ENCODE data around the gene HIVEP3.

The HIVEP3 gene

DNA sequence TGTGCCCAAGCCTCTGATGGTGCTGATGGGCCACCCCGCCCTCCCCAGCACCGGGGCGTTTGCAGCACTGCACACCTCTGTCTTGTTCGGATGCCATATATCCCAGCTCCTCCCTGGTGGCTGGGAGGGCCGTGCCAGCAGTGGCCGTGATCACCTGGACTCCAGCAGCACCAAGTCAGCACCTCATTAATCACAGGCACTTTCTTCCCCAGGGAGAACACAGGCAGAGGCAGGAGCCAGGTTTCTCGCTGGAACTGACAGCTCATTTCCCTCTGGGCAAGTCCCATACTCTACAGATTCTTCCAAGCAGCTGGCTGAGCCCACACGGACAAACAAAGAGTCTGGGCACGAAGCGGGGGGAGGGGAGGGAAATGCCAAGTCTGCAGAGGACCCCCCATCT is 292.6 kb downstream of the HIVEP3 start:
- peaks cover 5% of the 10 kb centered on the region for H3K36me3 Mint-ChIP-seq (ENCODE audit: insufficient read depth)
- H3K4me3 Mint-ChIP-seq = no peak overlapping the region
- no peaks in the 10 kb centered on the region for H3K9me3 Mint-ChIP-seq
- H3K4me1 Mint-ChIP-seq = peaks cover 53% of the 10 kb centered on the region
- H3K27ac Mint-ChIP-seq (ENCODE audit: low read depth) = no peak overlapping the region
- no peak for DNase-seq (ENCODE audit: low spot score in 2 of 2)
- no peaks in the 10 kb centered on the region for H3K27me3 Mint-ChIP-seq
- no peak for ATAC-seq (replicated peaks; ENCODE audit: extremely low read depth, poor library complexity, severe bottlenecking)

DNA sequence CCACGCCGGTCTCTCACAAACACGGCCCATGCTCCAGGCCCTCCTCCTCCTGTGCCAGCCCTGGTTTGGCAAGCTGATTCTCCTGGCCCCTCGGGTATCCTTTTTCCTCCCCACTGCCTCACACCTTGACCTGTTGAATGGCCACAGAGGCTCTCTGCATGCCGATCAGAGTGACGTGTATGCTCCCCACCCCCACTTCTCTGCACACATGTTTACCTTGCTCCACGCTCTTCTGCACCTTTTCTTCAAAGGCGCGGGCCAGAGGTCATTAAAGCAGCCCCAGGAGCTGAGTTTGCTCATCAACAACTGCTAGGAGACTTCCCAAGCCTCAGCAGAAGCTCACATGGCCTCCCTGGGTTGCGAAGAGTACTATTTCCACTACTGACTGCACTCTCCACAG is 295.0 kb downstream of the HIVEP3 start:
- peak overlapping the region; percentile 16 for H3K4me3 Mint-ChIP-seq
- ATAC-seq (replicated peaks; ENCODE audit: extremely low read depth, poor library complexity, severe bottlenecking) = no peak
- H3K27me3 Mint-ChIP-seq = no peaks in the 10 kb centered on the region
- peaks cover 46% of the 10 kb centered on the region for H3K4me1 Mint-ChIP-seq
- peak overlapping the region; percentile 70 for H3K27ac Mint-ChIP-seq (ENCODE audit: low read depth)
- peaks cover 4% of the 10 kb centered on the region for H3K36me3 Mint-ChIP-seq (ENCODE audit: insufficient read depth)
- no peak for DNase-seq (ENCODE audit: low spot score in 2 of 2)
- no peaks in the 10 kb centered on the region for H3K9me3 Mint-ChIP-seq

DNA sequence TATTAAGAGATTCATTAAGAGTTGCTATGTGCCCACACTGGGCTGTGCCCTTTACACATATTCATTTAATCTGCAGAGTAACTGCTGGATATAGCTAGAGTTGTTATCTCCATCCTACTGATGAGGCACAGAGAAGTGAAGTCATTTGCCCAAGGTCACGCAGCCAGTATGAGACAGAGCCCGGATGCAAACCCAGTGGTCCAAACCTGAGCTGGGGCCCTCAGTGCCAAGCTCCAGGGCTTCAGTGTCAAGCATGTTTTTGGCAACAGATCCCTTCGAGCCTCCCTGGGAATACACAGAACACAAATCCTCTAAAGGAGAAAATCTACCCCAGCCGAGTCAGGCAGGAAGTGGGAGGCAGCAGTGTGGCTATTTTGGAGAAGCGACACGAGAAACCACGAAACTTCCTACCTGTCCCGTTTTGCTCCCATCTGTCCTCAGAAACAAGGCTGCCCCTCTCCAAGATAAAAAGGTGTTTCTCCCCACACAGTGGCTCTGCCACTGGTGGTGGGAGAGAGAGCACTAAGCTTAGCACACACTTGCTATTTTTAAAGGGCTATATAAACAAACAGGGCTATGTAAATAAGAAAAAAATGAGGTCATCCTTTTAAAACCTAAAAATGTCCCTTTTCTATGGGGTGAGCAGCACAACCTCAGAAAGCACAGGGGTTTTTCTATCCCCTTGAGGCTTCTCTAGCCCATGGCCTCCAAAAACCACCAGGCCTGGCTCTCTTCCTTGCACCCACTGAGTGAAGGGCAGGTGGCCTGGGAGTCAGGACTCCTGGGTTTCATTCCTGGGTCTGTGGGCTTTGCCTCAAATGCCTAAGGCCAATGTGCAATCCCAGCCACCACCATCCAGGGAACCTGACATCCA is 295.6 kb downstream of the HIVEP3 start:
- Mint-ChIP-seq H3K27me3 (no peaks in the 10 kb centered on the region), H3K27ac (ENCODE audit: low read depth) (peak overlapping the region; percentile 70), H3K9me3 (no peaks in the 10 kb centered on the region), H3K4me3 (no peak overlapping the region), H3K36me3 (ENCODE audit: insufficient read depth) (peaks cover 4% of the 10 kb centered on the region), H3K4me1 (peaks cover 44% of the 10 kb centered on the region)
- no peak for ATAC-seq (replicated peaks; ENCODE audit: extremely low read depth, poor library complexity, severe bottlenecking)
- no peak for DNase-seq (ENCODE audit: low spot score in 2 of 2)

DNA sequence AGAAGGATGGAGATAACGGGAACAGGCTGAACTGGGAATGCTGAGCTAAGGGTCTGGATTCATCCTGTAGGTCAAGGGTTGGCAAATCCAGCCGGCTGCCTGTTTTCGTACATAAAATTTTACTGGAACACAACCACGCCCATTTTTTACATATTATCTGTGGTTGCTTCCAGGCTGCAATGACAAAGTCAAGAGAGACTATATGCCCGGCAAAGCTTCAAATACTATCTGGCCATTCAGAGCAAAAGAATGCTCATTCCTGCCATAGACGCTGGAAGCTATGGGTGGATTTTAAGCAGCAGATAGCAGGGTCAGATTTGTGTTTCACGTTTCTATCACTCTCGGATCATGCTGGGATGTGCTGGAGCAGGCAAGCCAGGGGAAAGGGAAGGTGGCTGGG is 296.3 kb downstream of the HIVEP3 start:
- H3K9me3 Mint-ChIP-seq = no peaks in the 10 kb centered on the region
- H3K27me3 Mint-ChIP-seq = no peaks in the 10 kb centered on the region
- H3K4me3 Mint-ChIP-seq = no peak overlapping the region
- H3K27ac Mint-ChIP-seq (ENCODE audit: low read depth) = no peak overlapping the region
- peaks cover 4% of the 10 kb centered on the region for H3K36me3 Mint-ChIP-seq (ENCODE audit: insufficient read depth)
- ATAC-seq (replicated peaks; ENCODE audit: extremely low read depth, poor library complexity, severe bottlenecking) (no peak), DNase-seq (ENCODE audit: low spot score in 2 of 2) (no peak)
- H3K4me1 Mint-ChIP-seq = peaks cover 39% of the 10 kb centered on the region

DNA sequence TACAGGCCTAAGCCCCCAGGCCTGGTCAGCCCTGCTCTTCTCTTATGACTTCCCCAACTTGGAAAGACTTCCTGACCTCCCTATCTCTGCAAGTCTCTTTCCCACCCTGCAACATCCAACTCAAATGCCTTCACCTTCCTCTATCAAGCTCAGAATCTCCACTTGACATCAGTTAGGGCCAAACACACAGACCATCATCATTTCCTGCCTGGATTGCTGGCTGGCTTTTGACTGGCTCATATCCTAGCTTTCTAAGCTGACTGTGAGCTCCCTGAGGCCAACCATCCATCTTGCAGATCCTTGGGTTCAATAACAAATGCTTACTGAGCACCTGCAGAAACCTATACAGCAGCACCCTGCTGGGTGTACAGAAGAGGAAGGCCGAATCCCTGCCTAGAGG is 296.9 kb downstream of the HIVEP3 start:
- DNase-seq (ENCODE audit: low spot score in 2 of 2) = no peak
- Mint-ChIP-seq H3K27me3 (no peaks in the 10 kb centered on the region), H3K4me1 (peaks cover 39% of the 10 kb centered on the region), H3K9me3 (no peaks in the 10 kb centered on the region), H3K36me3 (ENCODE audit: insufficient read depth) (peaks cover 4% of the 10 kb centered on the region), H3K27ac (ENCODE audit: low read depth) (no peak overlapping the region), H3K4me3 (no peak overlapping the region)
- no peak for ATAC-seq (replicated peaks; ENCODE audit: extremely low read depth, poor library complexity, severe bottlenecking)

DNA sequence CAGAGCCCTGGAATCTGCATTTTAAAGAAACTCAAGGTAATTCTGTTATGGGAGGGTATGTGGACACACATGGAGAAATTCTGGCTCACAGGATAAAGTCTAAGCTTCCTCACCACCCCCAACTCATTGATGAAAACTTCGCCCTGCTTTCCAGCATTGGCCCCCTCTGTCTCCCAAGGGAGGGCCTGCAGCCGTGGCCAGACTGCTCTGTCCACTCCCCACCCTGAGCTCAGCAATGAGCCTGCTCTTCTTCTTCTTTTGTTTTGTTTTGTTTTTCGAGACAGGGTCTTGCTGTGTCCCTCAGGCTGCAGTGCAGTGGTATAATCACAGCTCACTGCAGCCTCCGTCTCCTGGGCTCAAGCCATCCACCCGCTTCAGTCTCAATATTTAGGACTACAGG is 297.5 kb downstream of the HIVEP3 start:
- ATAC-seq (replicated peaks; ENCODE audit: extremely low read depth, poor library complexity, severe bottlenecking) = no peak
- peaks cover 39% of the 10 kb centered on the region for H3K4me1 Mint-ChIP-seq
- H3K4me3 Mint-ChIP-seq = no peak overlapping the region
- H3K36me3 Mint-ChIP-seq (ENCODE audit: insufficient read depth) = peaks cover 6% of the 10 kb centered on the region
- H3K27me3 Mint-ChIP-seq = no peaks in the 10 kb centered on the region
- H3K9me3 Mint-ChIP-seq = no peaks in the 10 kb centered on the region
- H3K27ac Mint-ChIP-seq (ENCODE audit: low read depth) = no peak overlapping the region
- no peak for DNase-seq (ENCODE audit: low spot score in 2 of 2)

DNA sequence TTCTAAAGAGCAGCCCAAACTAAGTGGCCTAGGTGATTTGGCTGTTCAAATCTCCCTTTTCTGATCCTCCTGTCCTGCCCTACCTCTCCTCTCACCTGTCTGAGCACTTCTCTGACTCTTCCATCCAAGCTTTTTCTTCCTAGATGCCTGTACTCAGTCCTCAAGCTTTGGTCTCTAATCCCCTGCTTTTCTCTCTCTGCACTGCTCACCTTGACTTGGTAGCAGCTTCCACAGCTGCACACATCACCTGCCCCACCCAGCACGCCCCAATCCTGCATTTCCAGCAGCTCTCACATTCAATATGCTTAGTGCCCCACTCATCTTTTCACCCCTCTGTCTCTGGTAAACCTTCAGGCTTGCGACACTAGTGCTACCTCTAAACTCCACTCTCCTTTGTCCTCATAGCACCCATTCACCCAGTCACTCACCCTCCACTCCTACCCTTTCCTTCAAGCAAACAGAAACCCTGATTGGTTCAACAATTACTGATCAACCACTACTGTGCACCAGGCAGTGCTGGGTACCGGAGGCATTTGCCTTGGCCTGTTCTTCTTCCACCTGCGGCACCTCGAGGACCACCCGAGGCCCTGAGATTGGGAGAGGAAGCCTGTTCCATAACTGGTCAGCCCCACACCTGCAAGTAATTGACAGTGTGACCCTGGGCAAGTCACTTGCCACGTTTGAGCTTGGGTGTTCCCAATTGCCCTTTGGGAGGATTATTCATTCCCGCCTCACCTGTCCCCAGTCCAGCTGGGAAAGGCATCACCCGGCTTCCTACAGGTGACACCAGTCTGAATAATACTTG is 298.2 kb downstream of the HIVEP3 start:
- no peak for ATAC-seq (replicated peaks; ENCODE audit: extremely low read depth, poor library complexity, severe bottlenecking)
- no peak for DNase-seq (ENCODE audit: low spot score in 2 of 2)
- Mint-ChIP-seq H3K27ac (ENCODE audit: low read depth) (no peak overlapping the region), H3K4me1 (peaks cover 39% of the 10 kb centered on the region), H3K4me3 (no peak overlapping the region), H3K36me3 (ENCODE audit: insufficient read depth) (peaks cover 6% of the 10 kb centered on the region), H3K9me3 (no peaks in the 10 kb centered on the region), H3K27me3 (no peaks in the 10 kb centered on the region)

DNA sequence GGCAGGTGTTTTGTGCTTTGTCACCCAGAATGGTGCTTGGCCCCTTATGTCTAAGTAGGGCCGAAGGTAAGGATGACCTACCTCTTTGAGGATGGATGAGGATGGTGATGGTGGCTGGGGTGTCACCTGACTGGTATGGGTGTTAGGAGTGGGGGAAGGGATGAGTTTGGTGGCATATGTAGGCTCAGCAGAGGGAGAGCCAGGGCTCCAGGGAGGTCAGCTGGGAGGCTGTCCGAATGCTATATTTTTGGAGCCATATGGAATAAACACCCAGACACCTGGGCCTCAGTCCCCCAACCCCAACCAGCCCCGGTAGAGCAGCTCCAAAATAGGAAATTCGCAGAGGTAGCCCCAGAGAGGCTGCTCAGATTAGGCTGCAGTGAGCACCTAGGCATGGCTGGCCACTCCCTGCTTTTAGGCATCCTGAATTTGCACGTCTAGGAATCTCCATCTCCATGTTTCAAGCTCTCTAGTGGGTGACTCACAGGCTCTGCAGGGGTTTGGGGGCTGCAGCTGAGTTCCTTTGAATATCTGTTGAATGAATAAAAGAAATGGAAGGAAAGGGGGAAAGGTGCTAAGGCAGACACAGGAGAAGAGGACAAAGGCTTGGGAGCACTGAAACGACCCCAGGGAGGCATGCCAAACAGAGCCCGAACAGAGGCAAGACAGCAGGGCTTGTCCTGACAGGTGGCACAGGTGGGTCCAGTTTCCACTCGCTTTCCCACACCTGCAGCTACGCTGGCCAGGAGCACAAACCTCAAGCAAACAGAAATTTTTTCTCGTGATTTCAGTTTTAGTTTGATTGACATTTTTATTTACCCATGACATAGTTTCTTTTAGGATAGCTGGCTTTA is 299.0 kb downstream of the HIVEP3 start:
- H3K4me3 Mint-ChIP-seq = no peak overlapping the region
- peaks cover 6% of the 10 kb centered on the region for H3K36me3 Mint-ChIP-seq (ENCODE audit: insufficient read depth)
- no peaks in the 10 kb centered on the region for H3K9me3 Mint-ChIP-seq
- ATAC-seq (replicated peaks; ENCODE audit: extremely low read depth, poor library complexity, severe bottlenecking) (no peak), DNase-seq (ENCODE audit: low spot score in 2 of 2) (no peak)
- H3K27me3 Mint-ChIP-seq = no peaks in the 10 kb centered on the region
- H3K4me1 Mint-ChIP-seq = peaks cover 43% of the 10 kb centered on the region
- peak overlapping the region; percentile 56 for H3K27ac Mint-ChIP-seq (ENCODE audit: low read depth)

DNA sequence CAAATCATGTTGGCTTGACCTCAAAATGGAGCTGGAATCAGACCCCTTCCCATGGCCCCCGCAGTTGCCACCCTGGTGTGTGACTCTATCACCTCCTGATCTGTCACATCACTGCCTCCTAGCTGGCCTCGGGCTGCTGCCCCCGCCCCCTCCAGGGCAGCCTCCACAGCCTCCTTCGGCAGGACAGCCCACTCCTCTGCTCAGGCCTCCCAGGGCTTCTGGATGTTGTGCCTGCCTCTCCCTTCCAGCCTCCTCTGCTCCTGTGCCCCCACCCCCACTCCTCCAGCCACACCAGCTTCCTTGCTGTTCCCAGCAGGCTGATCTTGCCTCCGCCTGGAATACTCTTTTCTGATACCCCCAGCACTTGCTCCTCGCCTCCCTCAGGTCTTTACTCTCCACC is 299.9 kb downstream of the HIVEP3 start:
- Mint-ChIP-seq H3K9me3 (no peaks in the 10 kb centered on the region), H3K36me3 (ENCODE audit: insufficient read depth) (peaks cover 6% of the 10 kb centered on the region), H3K4me1 (peaks cover 38% of the 10 kb centered on the region), H3K4me3 (no peak overlapping the region), H3K27me3 (no peaks in the 10 kb centered on the region), H3K27ac (ENCODE audit: low read depth) (peak overlapping the region; percentile 56)
- DNase-seq (ENCODE audit: low spot score in 2 of 2) = no peak
- ATAC-seq (replicated peaks; ENCODE audit: extremely low read depth, poor library complexity, severe bottlenecking) = no peak

DNA sequence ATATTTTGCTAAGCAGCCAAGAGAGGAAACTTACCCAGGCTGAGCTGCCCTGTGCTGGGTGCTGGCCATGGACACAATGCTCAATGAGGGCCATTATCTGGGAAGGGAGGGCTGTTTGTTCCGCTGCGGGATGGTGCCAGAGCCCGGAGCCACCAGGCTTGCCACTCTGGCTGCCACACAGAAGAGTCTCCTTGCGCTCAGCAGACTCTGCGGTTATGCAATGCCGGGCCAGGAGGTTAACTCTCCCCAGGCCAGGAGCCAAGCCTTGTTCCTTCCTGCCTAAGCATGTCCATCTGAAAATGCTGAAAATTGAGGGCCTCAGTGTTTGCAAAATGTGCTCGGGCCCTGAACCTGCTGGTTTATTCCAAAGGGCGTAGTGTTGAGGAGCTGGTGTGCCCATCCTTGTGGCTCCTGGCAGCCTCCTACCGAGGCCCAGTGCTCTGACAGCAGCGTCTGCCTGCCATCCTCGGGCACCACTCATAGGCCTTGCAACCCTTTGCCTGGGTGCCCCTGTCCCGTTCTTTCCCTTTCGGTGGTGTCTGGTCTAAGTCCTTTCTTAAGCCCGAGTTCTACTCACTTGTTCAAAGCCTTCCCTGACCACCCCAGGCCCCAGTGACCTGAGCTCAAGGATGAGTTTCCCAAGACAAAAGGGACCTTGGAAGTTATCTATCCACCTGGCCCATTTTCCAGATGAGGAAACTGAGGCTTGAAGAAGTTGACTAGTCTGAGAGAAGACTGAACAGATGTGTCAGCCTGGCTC is 300.5 kb downstream of the HIVEP3 start:
- Mint-ChIP-seq H3K4me3 (no peak overlapping the region), H3K27ac (ENCODE audit: low read depth) (no peak overlapping the region), H3K4me1 (peaks cover 32% of the 10 kb centered on the region), H3K9me3 (no peaks in the 10 kb centered on the region), H3K36me3 (ENCODE audit: insufficient read depth) (peaks cover 6% of the 10 kb centered on the region), H3K27me3 (no peaks in the 10 kb centered on the region)
- ATAC-seq (replicated peaks; ENCODE audit: extremely low read depth, poor library complexity, severe bottlenecking) = no peak
- DNase-seq (ENCODE audit: low spot score in 2 of 2) = no peak

DNA sequence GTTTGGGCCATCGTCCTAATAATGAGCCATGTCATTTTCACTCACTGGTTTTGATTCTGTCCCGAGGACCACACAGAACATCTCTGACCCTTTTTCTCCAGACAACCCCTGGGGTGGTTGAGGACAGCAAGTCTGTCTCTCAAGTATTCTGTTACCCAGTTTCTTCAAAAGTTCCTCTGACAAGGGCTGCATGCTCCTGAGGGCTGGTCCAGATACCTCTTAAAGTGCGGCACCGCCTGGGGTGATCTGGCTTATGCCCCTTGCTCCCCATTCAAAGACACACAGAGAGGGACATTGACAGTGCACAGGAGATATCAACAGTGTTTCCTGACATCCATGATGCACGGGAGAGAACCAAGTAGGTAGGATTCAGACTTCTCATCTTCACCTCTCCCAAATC is 301.4 kb downstream of the HIVEP3 start:
- H3K36me3 Mint-ChIP-seq (ENCODE audit: insufficient read depth) = peaks cover 6% of the 10 kb centered on the region
- no peak overlapping the region for H3K27ac Mint-ChIP-seq (ENCODE audit: low read depth)
- no peaks in the 10 kb centered on the region for H3K9me3 Mint-ChIP-seq
- ATAC-seq (replicated peaks; ENCODE audit: extremely low read depth, poor library complexity, severe bottlenecking) (no peak), DNase-seq (ENCODE audit: low spot score in 2 of 2) (no peak)
- no peak overlapping the region for H3K4me3 Mint-ChIP-seq
- no peaks in the 10 kb centered on the region for H3K27me3 Mint-ChIP-seq
- H3K4me1 Mint-ChIP-seq = peaks cover 22% of the 10 kb centered on the region

DNA sequence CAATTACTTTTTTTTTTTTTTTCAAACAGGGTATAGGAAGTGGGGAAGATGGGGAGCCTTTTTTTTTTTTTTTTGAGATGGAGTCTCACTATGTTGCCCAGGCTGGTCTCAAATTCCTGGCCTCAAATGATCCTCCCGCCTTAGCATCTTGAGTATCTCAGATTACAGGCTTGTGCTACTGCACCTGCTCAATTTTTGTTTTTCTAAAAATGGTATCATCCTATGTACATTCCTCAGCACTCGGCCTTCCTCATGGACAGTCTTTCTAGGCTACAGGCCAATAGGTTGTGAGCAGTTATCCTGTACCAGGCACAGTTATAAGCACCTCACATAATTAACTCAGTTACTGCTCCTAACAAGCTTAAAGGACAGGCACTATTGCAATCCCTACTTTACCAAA is 302.2 kb downstream of the HIVEP3 start:
- H3K4me3 Mint-ChIP-seq = no peak overlapping the region
- H3K9me3 Mint-ChIP-seq = no peaks in the 10 kb centered on the region
- ATAC-seq (replicated peaks; ENCODE audit: extremely low read depth, poor library complexity, severe bottlenecking) (no peak), DNase-seq (ENCODE audit: low spot score in 2 of 2) (no peak)
- no peak overlapping the region for H3K27ac Mint-ChIP-seq (ENCODE audit: low read depth)
- no peaks in the 10 kb centered on the region for H3K27me3 Mint-ChIP-seq
- H3K36me3 Mint-ChIP-seq (ENCODE audit: insufficient read depth) = peaks cover 4% of the 10 kb centered on the region
- H3K4me1 Mint-ChIP-seq = peaks cover 16% of the 10 kb centered on the region

Measured in central memory CD8-positive, alpha-beta T cell (primary cell).